Testis (tissue), 3 donors: ENCODE measurements around the gene LHX3. TPM values are rescaled to one million over a fixed set of nuclear protein-coding genes. Genes with fewer than 3 reads are reported as not detected.
A peak's percentile ranks its signal among the peaks of the same experiment; 100 is the strongest.

Experiments used
- DNase-seq: peaks from one replicate; pipeline ENCODE4 v3.0.0-alpha.2; 2019
- H3K27ac ChIP-seq, 2 donors: fragments of 200-600 bp; sonication (generic); one replicate each; pipeline ENCODE4 v1.5.1; 2019
- H3K27me3 ChIP-seq: fragments of 200-600 bp; sonication (generic); one replicate; pipeline ENCODE4 v1.5.1; 2019
- H3K36me3 ChIP-seq: fragments of 200-600 bp; sonication (generic); one replicate; pipeline ENCODE4 v1.5.1; 2017; ENCODE audit warnings: low read depth; ENCODE audit errors: missing control alignments
- H3K4me1 ChIP-seq: fragments of 200-600 bp; sonication (generic); one replicate; pipeline ENCODE4 v1.5.1; 2019
- H3K4me3 ChIP-seq, 2 donors: fragments of 200-600 bp; sonication (generic); one replicate each; pipeline ENCODE4 v1.5.1; 2017 to 2019
- H3K9me3 ChIP-seq: fragments of 200-600 bp; sonication (generic); one replicate; pipeline ENCODE4 v1.5.1; 2017
- POLR2A ChIP-seq: fragments of 450-650 bp; IDR thresholded peaks from one replicate; pipeline ENCODE4 v1.6.1; 2017; ENCODE audit warnings: antibody characterized with exemption, mild to moderate bottlenecking, moderate library complexity
- WGBS, 2 donors: methylation state at CpG; one replicate each; pipeline ENCODE4 v1.1.5; 2018; 5-methylcytosine and 5-hydroxymethylcytosine counted together
- intact Hi-C: fragments of 100-400 bp; cut with DNase I; formaldehyde crosslinking; loops from one replicate; pipeline ENCODE4 v1.15.1; 2023; ENCODE audit warnings: low total_unique reads
- polyA plus RNA-seq: library from polyadenylated mRNA; stranded (reverse); fragments of 350-450 nt; fragmentation: Illumina TruSeq; extraction: RNeasy Lipid Tissue Mini Kit (QIAGEN cat#74804); gene quantifications from one replicate; pipeline ENCODE4 v1.2.3, GENCODE V29; 2014; ENCODE audit warnings: low read depth, low replicate concordance; ENCODE audit not compliant: insufficient read depth
- total RNA-seq, 2 donors: library from RNA; depleted of rRNA; stranded (reverse); fragments of >200 nt; gene quantifications; one replicate each; pipeline ENCODE4 v1.2.3, GENCODE V29; 2016
- TF ChIP-seq, protein P1 (sequence below), 3 experiments: fragments of 450-650 bp in 2 of 3; fragments of 200-600 bp in 1 of 3; sonication (generic) in 1 of 3; IDR thresholded peaks; one replicate each; pipeline ENCODE4 v1.5.1; 2016 to 2019; ENCODE audit warnings: antibody characterized with exemption in 3 of 3, mild to moderate bottlenecking in 2 of 3, moderate library complexity in 1 of 3

The LHX3 gene
- total and polyA plus RNA-seq, 3 donors from 2014 or later: 0.55 to 0.62 TPM; not detected in 1

DNA sequence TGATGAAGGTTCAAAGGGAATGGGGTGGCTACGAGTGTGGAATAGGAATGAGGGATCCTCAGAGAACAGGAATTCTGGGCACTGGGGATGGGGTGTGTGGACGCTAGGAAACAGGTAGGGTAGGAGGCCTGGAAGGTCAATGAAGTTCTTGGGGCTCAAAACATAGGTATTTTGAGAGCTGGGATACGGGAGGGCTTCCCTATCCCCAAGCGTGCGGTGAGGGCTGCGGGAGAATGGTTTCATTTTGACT, 40.0 kb upstream of the LHX3 start:
- TF ChIP-seq, protein P1, sequence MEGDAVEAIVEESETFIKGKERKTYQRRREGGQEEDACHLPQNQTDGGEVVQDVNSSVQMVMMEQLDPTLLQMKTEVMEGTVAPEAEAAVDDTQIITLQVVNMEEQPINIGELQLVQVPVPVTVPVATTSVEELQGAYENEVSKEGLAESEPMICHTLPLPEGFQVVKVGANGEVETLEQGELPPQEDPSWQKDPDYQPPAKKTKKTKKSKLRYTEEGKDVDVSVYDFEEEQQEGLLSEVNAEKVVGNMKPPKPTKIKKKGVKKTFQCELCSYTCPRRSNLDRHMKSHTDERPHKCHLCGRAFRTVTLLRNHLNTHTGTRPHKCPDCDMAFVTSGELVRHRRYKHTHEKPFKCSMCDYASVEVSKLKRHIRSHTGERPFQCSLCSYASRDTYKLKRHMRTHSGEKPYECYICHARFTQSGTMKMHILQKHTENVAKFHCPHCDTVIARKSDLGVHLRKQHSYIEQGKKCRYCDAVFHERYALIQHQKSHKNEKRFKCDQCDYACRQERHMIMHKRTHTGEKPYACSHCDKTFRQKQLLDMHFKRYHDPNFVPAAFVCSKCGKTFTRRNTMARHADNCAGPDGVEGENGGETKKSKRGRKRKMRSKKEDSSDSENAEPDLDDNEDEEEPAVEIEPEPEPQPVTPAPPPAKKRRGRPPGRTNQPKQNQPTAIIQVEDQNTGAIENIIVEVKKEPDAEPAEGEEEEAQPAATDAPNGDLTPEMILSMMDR (IDR thresholded peaks at IDR 0.05): no peak
- TF ChIP-seq POLR2A: no peak
- Histone ChIP-seq H3K27ac (peak overlapping the region in 1 of 2 donors; percentile 50), H3K4me3 (peak overlapping the region; percentile 67 to 71), H3K27me3 (no peaks in the 10 kb centered on the region), H3K4me1 (peaks cover 5% of the 10 kb centered on the region), H3K9me3 (no peaks in the 10 kb centered on the region), H3K36me3 (no peaks in the 10 kb centered on the region)
- 3 to 4% methylated on average over 6 of the region's 6 CpGs for WGBS, 2 donors
- intact Hi-C loops: no loop called here
- DNase-seq: no peak

DNA sequence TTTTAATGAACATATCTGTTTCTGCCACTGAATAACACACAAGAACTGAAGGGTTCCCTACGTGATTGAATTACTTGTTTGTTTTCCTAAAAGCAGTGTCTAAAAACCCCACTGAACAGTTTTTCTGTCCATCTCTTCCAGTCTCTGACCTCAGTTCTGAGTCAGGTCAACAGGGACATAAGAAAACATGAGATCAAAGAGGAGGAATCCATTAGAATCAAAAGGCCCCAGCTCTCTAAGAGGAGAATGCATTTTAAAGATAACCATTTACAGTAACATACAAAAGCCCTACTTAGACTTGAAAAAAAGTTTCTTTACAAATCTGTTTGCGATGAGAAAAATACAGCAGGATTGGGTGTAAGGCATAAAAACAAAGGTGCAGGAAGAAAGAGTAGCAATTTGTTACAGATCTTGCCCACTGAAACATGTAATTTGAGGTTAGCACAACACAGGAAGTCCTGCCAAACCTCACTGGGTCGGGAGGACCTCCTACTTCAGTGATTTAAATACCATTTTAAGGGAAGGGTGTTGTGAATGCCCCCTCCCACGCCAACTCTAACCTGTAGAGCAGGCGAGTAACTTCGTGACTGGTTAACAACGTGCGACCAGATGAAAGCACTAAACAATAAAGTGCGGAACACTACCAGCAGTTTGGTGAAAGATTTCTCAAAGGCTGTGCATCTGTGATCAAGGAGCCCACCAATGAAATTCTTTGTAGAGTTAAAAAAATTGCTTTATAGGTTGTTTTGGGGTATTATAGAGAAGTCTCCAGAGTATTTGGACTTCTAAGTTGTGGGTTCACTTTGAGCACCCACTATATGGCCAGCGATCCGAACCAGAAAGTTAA, 39.4 kb upstream of the LHX3 start:
- Histone ChIP-seq H3K4me1 (peaks cover 5% of the 10 kb centered on the region), H3K4me3 (peak overlapping the region in 1 of 2 donors; percentile 67), H3K9me3 (no peaks in the 10 kb centered on the region), H3K27ac (no peak overlapping the region), H3K36me3 (no peaks in the 10 kb centered on the region), H3K27me3 (no peaks in the 10 kb centered on the region)
- TF ChIP-seq POLR2A: no peak
- TF ChIP-seq, protein P1 (IDR thresholded peaks at IDR 0.05): no peak
- intact Hi-C loops: no loop called here
- 29 to 32% methylated on average over 11 of the region's 11 CpGs for WGBS, 2 donors
- DNase-seq: no peak

- intact Hi-C loops: no loop called here
- WGBS, 2 donors: 63 to 64% methylated on average over 4 of the region's 4 CpGs
- Histone ChIP-seq H3K36me3 (no peaks in the 10 kb centered on the region), H3K4me1 (peaks cover 5% of the 10 kb centered on the region), H3K27ac (no peak overlapping the region), H3K9me3 (no peaks in the 10 kb centered on the region), H3K4me3 (no peak overlapping the region), H3K27me3 (no peaks in the 10 kb centered on the region)
- no peak for DNase-seq
- no peak for TF ChIP-seq POLR2A
- TF ChIP-seq, protein P1 (IDR thresholded peaks at IDR 0.05): no peak
Observed at GRCh38 chr9:136243631-136244030, 38.7 kb upstream of the LHX3 start.

DNA sequence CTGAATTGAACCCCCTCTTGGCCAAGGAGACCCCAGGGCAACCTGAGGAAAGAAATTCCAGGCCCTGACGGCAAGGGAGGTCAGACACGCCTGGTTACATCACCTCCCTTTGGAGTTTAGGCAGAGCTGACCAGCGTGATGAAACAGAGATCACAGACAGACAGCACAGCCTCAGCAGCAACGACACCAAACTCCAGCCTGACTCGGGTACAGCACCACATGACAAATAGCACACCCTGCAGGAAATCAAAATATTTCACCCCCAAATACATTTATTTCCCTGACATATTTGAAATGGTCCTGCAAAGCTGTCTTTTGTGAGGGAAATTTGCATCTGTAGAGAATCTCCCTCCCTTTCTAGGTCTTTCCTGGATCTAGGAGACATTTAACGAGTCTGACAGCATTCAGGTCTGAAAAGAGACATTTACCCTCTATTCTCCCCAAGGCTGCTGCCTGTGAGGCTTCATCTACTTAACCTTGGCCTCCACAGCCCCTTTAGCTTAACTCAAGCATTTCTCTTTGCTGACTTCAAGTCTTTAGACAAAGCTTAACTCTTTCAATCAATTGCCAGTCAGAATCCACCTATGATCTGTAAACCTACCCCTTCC, 38.1 kb upstream of the LHX3 start:
- H3K4me3 ChIP-seq: no peak overlapping the region
- H3K9me3 ChIP-seq: no peaks in the 10 kb centered on the region
- WGBS, 2 donors: 83 to 89% methylated on average over 6 of the region's 6 CpGs
- TF ChIP-seq, protein P1 (IDR thresholded peaks at IDR 0.05): no peak
- no peak for TF ChIP-seq POLR2A
- no peak for DNase-seq
- H3K27me3 ChIP-seq: no peaks in the 10 kb centered on the region
- H3K36me3 ChIP-seq: no peaks in the 10 kb centered on the region
- H3K4me1 ChIP-seq: peaks cover 5% of the 10 kb centered on the region
- no peak overlapping the region for H3K27ac ChIP-seq
- intact Hi-C loops: no loop called here
